Stromal cell of bone marrow (primary cell): ENCODE results near the gene MOB3C.

Experiments used
- DNase-seq: peaks from one replicate; pipeline ENCODE4 v3.0.0-alpha.2; 2012; ENCODE audit warnings: low read depth

MOB3C gene

DNA sequence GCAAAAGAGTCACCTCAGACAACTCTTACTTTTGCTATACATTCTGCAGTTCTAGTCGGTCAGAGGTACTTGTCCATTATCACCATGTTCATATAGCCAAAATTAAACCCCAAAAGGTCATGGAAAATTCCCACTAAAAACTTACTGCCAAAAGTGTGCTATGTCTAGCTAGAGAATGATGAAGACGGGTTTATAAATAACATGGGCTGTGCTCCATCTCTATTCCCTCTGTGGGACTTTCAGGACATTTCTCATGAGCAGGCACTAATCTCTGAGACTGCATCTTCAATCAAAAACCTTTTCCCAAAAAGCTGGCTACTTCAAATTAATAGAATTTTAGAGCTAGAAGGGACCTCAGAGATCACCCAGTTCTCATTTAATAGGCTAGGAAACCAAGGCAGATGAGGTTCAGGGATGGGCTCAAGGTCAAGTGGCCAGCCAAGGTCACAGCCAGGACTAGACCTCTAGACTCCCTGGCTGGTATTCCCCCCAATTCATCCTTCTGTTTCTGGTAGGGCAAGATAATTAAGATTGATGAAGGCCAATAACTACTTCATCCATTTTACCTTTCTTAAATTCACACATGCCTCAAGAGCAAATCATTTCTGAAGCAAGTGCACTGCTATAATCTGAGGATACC is 21.0 kb upstream of the MOB3C start:
- no peak for DNase-seq

DNA sequence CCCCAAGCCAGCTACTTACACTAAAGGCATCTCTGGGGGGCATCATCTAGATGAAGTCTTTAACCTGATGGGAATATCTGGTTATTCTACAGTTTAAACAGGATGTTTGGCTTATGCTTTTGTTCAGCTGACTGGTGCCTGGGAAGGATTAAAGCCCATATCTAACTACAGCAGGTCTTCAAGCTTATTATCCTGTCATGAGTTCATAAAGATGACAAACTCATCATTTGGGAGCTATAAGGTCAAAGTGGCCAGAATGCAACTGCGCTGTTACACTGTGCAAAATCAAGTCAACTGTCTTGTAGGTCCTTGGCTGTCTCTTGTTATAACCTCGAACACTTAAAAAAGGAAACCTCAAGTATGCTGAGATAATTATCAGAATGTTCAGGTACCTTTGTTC is 18.6 kb upstream of the MOB3C start:
- no peak for DNase-seq

GRCh38 chr1:46630719-46631118 is 14.1 kb upstream of the MOB3C start:
- no peak for DNase-seq

DNA sequence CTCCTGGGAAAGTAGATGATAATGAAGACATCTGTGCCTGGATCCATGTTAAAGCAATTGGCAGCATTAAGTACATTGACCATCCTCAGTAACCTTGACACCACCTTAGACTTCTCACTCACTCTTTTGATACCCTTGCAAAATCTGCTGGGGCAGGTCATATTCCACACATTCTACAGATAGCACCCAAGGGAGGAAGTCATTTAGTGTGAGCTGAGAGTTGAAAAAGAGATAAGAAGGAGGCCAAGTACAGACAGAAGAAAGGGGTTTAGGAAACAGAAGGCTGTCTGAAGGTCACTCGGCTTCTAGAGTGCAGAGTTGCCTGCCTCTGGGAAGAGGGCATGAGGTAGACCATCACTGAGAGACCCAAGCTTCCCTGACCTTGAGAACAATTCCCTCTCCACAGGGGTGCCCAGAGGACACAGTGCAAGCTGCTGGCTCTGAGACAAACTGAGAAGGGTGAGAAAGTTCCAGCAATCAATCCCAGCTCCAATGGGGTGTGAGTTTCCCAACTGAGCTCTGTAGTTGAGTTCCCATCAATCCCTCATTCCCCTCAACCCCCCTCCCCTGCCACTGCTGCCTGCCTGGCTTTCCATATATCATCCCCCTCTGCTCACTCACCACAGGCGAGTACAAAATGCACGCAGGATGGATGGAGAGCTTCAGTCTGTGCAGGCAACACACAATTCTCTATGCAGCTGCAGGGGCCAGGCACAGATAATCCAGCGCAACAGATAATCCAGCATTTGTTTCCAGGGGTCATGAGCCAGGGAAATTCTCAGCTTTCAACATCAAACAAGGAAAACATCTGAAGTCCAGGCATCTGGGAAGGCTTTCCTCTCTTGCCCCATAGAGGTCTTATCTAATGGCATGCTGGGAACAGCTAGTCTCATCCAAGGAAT is 7.4 kb upstream of the MOB3C start:
- no peak for DNase-seq

DNA sequence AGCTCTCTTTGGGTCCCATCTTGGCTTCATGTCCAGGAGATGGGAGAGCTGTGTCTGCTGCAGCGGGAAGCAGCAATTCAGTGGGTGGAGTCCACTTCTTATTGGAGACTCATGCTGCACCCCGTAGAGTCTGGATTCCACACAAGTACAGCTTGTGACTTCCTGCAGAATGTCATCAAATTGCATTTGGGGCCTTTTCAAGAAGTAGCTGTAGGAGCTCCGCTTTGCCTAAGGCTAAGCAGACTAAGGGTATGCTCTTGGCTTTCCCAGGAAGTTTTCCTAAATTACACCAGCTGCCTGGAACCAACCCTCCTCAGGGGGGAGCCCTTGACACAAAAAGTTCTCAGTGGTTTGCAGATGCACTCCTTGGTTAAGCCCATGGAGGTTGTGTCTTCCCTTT is 5.7 kb upstream of the MOB3C start:
- peak; percentile 21 for DNase-seq

DNA sequence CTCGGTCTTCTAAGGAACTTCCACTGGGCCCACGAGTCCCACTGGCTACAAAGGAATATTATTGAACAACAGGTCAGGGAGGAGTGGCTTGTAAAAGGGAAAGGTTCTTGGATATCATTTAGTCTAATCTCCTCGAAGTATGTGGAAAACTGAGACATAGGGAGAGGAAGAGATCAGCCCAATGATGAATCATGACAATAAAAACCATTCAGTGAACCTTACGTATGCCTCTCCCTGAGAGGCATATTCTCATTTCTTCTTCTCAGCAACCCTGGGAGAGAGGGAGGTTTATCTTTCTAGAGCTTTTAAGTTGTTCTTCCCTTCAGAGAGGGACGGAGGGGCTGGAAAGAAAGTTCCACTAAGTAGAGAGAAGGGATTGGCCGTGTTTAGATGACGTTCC is 5.3 kb upstream of the MOB3C start:
- DNase-seq, result peak; percentile 9

DNA sequence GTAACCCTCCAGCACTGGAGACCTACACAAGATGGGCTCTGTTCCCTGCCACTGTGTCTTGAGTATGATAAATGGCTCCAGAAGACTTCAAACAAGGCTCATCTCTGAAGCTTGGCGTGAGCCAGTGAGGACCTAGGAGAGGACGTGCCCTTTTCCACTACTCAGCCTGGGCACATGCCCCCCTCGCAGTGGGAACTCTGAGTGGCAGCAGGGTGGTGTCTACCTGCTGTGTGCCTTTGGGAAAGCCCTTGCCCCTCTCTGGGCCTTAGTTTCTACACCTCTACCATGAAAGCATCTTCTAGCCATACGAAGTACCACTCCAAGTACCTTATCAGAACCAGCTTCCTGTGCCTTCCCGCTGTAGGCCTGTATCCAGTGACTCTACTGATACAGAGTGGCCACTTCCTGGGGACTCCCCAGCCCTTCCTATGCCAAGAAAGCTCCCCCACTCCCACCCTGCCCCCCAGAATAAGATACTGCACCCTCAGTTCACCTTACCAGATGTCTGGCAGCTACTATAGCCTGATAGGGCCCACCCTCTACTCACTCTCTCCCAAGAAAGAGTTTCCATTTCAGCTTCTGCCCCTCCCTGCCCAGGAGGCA is 3.1 kb upstream of the MOB3C start:
- no peak for DNase-seq

DNA sequence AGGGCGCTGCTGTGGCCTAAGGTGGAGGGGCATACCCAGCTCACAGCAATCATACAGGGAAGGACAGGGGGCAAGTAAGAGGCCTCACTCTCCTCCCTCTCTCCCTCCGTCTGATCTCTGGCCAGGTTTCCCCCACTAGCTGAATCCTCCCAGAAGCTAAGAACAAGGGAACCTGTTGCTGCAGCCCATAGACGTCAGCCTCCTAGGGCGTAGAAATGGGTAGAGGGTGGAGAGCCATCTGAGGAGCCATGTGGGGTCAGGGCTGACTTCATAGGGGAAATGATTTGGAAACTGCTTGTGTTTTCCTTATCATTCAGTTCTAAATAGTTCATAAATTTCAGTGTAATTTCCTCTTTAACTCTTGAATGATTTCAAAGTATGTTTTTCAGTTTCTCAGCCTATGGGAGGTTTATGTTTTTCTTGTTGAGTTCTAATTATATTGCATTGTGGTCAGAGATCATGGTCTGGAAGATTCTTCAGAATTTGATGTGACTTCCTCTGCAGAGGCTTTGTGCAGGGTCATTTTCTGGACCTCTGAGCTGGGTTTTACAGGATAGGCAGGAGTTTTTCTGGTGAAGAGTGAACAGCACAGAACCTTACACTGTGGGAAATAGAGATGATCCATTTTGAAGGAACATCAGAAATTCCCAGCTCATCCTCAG is 2.3 kb upstream of the MOB3C start:
- no peak for DNase-seq

DNA sequence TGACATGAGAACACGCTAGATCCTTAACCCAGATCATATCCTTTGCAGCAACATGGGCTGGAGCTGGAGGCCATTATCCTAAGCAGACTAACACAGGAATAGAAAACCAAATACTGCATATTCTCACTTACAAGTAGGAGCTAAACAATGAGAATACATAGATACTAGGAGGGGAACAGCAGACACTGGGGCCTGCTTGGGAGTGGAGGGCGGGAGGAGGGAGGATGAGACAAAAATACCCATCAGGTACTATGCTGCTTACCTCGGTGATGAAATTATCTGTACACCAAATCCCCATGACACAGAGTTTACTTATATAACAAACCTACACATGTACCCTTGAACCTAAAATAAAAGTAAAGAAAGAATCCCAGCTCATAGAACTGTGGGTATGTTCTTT is 1.2 kb upstream of the MOB3C start:
- DNase-seq, result no peak

DNA sequence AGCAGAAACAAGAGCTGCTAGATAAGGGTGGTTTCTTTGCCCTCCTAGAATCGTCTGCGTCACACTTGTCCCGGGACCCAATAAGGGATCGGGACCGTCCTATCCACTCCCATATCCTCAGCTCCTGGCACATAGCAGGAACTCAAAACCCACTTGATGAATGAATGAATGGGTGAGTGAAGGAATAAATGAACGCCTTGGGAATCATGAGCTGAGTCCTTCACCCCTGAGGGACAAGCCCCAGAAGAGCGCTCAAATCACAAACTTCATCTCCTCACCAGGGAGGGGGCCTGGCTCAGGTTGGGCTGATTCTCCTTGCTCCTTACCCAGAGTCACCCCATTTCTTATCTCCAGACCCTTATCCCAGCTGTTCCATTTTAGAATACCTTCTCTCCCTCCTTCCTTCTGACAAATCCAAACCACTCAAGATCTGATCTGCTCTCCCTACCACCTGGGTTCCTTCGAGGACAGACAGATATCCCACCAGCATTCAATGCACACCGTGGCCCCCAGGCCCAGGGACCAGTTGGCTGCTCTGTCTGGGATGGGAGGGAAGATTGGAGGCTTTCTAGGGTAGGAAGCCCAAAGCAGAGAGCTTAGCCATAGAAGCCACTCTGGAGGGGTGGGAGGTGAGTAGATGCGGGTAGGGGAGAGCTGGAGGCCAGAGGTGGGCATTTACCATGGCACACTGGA is 643 bp upstream of the MOB3C start:
- no peak for DNase-seq

DNA sequence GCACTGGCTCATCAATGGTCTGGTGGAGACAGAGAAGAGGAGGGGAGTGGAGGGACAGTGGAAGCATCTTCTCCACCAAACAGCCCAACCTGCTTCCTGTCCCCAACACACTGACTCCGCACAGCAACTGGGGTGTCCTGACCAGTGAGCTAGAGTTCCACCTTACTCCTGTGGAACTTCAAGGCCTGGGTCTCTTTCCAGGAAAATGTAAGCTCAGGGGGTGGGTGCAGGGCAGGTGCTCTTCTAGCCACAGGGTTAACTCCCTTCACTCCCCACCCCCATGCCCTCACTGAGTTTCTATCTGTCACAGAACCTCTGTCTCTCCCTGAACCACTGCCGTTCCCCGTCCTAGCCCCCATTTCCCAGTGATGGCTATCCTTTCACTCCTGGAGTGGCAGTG is 876 bp downstream of the MOB3C start:
- DNase-seq, result no peak

GRCh38 chr1:46615088-46615487 is 1.5 kb downstream of the MOB3C start:
- no peak for DNase-seq

GRCh38 chr1:46614604-46614984 is 2.0 kb downstream of the MOB3C start:
- DNase-seq, result no peak

- DNase-seq, result peak; percentile 66
These were observed 2.7 kb downstream of the MOB3C start for GRCh38 chr1:46613661-46614603.

DNA sequence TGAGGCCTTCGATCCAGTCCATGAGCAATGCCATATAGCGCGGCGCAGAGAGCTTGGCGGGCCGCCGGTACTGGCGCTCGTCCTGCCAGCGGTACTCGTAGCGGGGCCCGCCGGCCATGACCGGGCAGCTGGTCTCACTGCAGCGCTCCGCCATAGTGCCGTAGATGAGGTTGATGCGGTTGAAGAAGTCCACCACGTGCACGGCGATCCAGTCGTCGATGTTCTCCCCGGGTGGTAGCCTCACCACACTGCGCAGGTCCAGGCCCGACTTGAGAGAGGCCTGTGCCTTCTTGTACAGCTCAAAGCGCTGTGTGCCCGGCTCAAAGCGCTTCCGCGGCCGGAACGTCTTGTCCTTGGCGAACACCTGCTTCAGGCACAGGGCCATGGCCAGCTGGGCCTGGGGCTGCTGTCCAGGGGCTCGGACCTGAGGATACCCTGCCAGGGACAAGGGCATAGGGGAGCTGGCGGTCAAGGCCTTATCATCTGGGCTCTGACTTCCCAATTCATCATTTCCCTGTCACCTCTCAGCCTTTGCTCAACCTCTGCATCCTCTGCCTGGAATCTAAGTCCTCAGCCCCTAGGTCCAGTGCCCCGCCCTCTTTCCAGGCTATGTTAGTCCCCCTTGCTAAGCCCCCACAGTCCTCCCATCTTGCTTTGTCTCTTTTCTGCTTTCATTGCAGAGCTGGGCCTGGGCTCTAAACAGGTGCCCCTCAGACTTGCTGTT is 3.5 kb downstream of the MOB3C start:
- DNase-seq, result no peak

DNA sequence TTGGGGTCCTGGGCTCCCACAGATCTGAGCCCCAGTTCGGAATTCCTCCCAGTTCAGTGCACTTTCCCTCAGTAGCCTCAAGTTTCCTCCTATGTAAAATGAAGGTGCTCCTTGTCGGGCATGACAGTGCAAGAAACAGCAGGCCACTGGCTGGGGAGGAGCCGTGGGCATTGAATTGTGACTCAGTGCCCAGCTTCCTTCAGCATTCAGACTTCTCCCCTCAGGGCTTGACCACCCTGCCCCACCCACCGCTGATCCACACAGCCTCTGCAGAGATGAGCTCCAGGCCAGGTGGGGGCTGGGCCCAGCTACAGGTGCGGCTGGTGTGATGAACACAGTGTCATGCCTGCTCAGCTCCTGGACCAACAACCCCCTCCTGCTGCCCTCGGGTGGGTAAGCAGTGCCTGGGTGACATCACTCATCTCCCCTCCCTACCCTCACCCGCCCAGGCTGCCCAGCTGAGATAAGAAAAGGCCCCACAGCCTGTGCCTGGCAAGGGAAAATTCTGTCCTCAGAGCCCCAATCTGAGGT is 4.9 kb downstream of the MOB3C start:
- no peak for DNase-seq

DNA sequence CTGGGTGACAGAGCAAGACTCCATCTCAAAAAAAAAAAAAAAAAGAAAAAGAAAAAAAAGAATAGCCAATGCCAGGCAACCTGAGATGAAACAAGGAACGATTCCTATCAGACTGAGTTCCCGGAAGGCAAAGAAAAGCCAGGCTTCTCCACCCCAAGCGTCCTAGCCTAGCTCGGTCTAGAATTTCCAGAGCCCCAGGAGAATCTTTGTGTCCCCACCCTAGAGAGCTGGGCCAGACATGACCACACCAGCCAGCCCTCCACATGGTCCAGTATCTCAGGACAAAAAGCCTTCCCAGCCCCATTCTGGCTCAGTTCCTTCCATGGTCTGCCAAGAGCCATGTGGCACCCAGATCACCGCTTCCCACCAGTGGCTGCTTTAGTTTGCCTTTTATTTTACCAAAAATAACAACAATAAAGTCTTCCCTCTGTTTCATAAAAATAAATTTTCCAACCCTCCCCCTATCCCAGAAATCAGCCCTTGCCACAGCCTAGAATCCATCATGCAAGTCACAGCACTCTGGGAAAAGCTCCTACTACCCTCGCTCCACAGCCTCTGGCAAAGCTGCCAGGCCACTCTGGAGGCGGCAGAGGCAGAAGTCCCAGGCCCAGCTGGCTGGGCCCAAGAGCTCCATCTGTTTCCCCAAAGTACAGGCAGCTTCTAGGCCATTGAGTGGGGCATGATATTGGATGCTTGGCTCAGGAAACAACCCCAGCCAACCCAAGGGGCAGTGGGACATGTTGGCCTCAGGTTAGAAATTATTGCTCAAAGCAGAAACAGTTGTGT is 9.1 kb downstream of the MOB3C start:
- DNase-seq, result no peak

DNA sequence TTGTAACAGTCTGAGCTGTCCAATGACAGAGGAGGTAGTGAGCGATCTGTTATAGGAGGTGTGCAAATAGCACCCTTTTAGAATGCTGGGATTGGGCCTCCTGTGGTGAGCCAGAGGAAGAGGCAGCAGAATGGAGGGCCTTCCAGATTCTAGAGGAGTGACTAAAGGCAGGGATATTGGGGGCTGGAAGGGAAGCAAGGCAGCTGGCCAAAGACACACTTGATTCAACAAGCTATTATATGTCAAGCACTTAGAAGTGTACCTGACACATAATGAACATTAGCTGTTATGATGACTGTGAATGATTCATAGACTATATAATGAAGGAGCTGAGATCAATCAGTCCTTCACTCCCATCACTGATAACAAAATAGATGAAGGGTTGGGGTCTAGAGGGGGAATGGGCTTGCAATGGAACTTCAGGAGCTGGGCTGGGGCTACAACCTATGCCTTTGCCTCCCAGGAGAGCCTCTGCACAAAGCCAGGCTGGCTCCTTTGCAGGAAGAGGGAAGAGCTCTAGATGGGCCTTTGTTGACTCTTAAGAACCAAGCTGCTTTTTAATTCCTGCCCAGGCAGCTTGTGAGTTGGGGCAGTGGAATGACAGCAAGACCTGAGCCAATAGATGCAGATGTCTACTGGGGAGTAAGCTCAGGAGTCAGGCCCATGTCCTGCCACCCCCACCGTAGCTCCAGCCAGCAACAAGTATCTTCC is 10.2 kb downstream of the MOB3C start:
- no peak for DNase-seq

GRCh38 chr1:46605232-46605631 is 11.4 kb downstream of the MOB3C start:
- DNase-seq, result no peak
